Coronary artery (tissue), 2 donors: ENCODE data around the gene PHF13.
"Not testable (repeated sequence)": the region's sequence is repeated elsewhere in the genome, so short reads cannot be mapped to it uniquely, and the experiment has no call there.

ENCODE experiments used
- DNase-seq: peaks from one replicate; pipeline ENCODE4 v3.0.0-alpha.2; 2017; ENCODE audit warnings: low spot score
- H3K27ac ChIP-seq, 2 donors: fragments of 200-600 bp; sonication (generic); one replicate each; pipeline ENCODE4 v1.5.1; 2016 to 2019
- H3K4me3 ChIP-seq: fragments of 200-600 bp; sonication (generic); 2 replicates; pipeline ENCODE4 v1.5.1; 2016; ENCODE audit warnings: mild to moderate bottlenecking, moderate library complexity
- CTCF ChIP-seq: fragments of 200-600 bp; sonication (generic); IDR thresholded peaks from one replicate; pipeline ENCODE4 v1.5.1; 2019; ENCODE audit warnings: antibody characterized with exemption

PHF13 gene

GRCh38 chr1:6652986-6653385 is 39.5 kb downstream of the PHF13 start:
- H3K27ac ChIP-seq = no peak overlapping the region
- H3K4me3 ChIP-seq = no peak overlapping the region

GRCh38 chr1:6653436-6654290 is 40.1 kb downstream of the PHF13 start:
- H3K27ac ChIP-seq = no peak overlapping the region
- no peak overlapping the region for H3K4me3 ChIP-seq
- TF ChIP-seq CTCF = no peak
- DNase-seq = no peak

More at GRCh38 chr1:6652986-6653385, 39.5 kb downstream of the PHF13 start:
- no peak for TF ChIP-seq CTCF
- DNase-seq = no peak

- TF ChIP-seq CTCF = no peak
- no peak for DNase-seq
- H3K4me3 ChIP-seq = no peak overlapping the region
Measured at GRCh38 chr1:6657138-6657537, 43.6 kb downstream of the PHF13 start.

GRCh38 chr1:6658359-6659060 is 45.0 kb downstream of the PHF13 start:
- H3K27ac ChIP-seq = no peak overlapping the region
- DNase-seq = no peak
- TF ChIP-seq CTCF = no peak
- H3K4me3 ChIP-seq = no peak overlapping the region

More at GRCh38 chr1:6657138-6657537, 43.6 kb downstream of the PHF13 start:
- H3K27ac ChIP-seq = no peak overlapping the region

- DNase-seq = no peak
- Histone ChIP-seq H3K4me3 (no peak overlapping the region), H3K27ac (no peak overlapping the region)
- TF ChIP-seq CTCF = no peak
Measured at GRCh38 chr1:6660415-6661049, 47.0 kb downstream of the PHF13 start.

- not testable (repeated sequence) for H3K4me3 ChIP-seq, DNase-seq, H3K27ac ChIP-seq
Measured at GRCh38 chr1:6662468-6662867, 48.9 kb downstream of the PHF13 start.

GRCh38 chr1:6666696-6667095 is 53.2 kb downstream of the PHF13 start:
- H3K4me3 ChIP-seq = no peak overlapping the region
- DNase-seq = no peak
- TF ChIP-seq CTCF = no peak
- no peak overlapping the region for H3K27ac ChIP-seq
